Effector memory CD4-positive, alpha-beta T cell (primary cell): Measurements from ENCODE around the gene HIBADH.

ENCODE experiments used
- DNase-seq, 3 donors: peaks; one replicate each; pipeline ENCODE4 v3.0.0-alpha.2; 2020
- H3K27ac ChIP-seq: 2 replicates; pipeline ENCODE4 v1.7.0; 2013; ENCODE audit warnings: mild to moderate bottlenecking, low read length, moderate library complexity; ENCODE audit not compliant: insufficient read depth, poor library complexity, severe bottlenecking
- H3K27me3 ChIP-seq: replicated peaks from 2 replicates; pipeline ENCODE4 v1.7.0; 2013; ENCODE audit warnings: mild to moderate bottlenecking, low read length; ENCODE audit not compliant: insufficient read depth, control insufficient read depth, poor library complexity, severe bottlenecking
- H3K36me3 ChIP-seq: 2 replicates; pipeline ENCODE4 v1.7.0; 2013; ENCODE audit warnings: mild to moderate bottlenecking, low read length, moderate library complexity; ENCODE audit not compliant: control insufficient read depth, insufficient read depth
- H3K4me1 ChIP-seq: 2 replicates; pipeline ENCODE4 v1.7.0; 2013; ENCODE audit warnings: low read length, mild to moderate bottlenecking; ENCODE audit not compliant: control insufficient read depth, insufficient read depth, poor library complexity, severe bottlenecking
- H3K4me3 ChIP-seq: 2 replicates; pipeline ENCODE4 v1.7.0; 2013; ENCODE audit warnings: low read length, low read depth, mild to moderate bottlenecking; ENCODE audit not compliant: insufficient read depth, poor library complexity, severe bottlenecking
- H3K9me3 ChIP-seq: 2 replicates; pipeline ENCODE4 v1.7.0; 2013; ENCODE audit warnings: mild to moderate bottlenecking, low read length, moderate library complexity; ENCODE audit not compliant: control insufficient read depth

HIBADH gene

DNA sequence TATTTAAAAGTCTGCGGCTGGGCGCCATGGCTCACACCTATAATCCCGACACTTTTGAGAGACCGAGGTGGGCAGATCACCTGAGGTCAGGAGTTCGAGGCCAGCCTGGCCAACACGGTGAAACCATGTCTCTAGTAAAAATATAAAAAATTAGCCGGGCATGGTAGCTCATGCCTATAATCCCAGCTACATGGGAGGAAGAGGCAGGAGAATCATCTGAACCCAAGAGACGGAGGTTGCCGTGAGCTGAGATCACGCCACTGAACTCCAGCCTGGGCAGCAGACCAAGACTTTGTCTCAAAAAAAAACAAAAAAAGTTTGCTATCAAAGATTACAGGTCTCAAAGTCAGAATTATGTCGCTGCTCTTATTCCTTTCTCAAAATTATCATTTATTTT, 55.5 kb downstream of the HIBADH start:
- Histone ChIP-seq H3K4me1 (no peaks in the 10 kb centered on the region), H3K36me3 (no peaks in the 10 kb centered on the region), H3K27me3 (no peaks in the 10 kb centered on the region), H3K9me3 (no peaks in the 10 kb centered on the region), H3K4me3 (no peak overlapping the region), H3K27ac (no peak overlapping the region)
- no peak for DNase-seq

DNA sequence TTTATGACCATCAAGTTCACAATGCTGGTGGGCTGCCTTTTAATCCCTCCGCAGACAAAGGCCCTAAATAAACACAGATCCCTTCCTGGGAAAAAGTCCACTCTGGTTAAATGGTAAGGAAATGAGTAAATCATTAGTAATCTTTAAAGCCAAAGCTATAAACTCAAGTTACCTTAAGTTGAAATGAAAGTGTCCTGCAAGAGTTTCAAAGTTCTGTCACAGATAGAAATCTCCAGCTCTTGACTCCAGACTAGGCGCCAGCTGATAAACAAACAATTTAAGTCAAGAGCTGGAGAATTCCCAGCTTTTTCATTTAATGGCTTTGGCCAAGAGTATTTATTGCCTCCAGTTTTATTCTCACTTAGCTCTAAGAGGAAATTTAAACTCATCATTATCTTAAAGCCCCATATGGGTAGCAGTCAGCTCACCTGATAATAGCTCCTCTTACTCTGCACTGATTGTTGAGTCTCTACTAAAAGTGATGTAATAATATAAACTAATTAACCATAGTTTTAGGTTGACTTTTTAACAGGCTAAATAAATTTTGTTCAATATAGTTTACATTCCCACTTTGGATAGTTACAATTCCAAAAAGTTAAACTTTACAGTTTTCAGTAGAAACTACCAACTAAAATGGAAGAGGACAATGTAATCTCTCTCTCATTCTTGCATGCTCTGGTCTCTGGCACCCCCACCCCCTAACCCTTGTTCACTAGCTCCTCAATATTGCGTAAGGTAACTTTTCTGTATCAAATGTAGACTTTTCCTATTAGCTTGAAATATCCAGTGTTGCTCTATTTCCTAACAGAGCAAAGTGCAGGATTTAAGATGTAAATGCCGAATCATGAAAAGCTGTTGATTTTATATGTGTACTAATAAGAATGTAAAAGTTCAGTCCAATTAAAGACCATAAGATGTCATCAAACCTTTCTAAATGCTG, 56.1 kb downstream of the HIBADH start:
- no peaks in the 10 kb centered on the region for H3K27me3 ChIP-seq
- no peaks in the 10 kb centered on the region for H3K9me3 ChIP-seq
- H3K27ac ChIP-seq: no peak overlapping the region
- no peak overlapping the region for H3K4me3 ChIP-seq
- no peak for DNase-seq
- no peaks in the 10 kb centered on the region for H3K36me3 ChIP-seq
- H3K4me1 ChIP-seq: no peaks in the 10 kb centered on the region

DNA sequence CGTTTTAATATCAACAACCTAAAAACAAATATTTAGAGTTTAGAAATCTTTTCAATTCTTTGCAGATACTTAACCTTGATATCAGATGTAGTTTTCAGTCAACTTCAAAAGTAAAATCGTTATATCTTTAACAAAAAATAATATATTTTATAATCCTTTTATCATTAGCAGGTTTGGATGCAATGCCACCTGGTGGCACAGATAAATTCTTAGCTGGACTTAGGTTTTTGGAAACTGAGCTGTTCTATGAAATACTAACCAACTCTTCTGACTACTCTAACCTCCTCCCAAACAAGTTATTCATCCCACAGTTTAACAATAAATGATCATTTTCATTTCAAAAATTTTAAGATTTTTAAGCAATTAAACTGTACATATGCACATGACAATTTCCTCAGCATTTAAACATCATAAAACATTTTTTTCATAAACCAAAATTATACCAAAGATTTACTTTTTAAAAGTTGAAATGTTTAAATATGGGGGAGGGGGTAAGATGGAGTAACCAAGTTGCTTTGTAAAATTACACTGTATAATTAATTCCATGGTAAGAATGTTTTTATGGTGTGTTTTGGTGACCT, 56.9 kb downstream of the HIBADH start:
- DNase-seq: no peak
- Histone ChIP-seq H3K27me3 (no peaks in the 10 kb centered on the region), H3K27ac (no peak overlapping the region), H3K4me3 (no peak overlapping the region), H3K36me3 (no peaks in the 10 kb centered on the region), H3K9me3 (no peaks in the 10 kb centered on the region), H3K4me1 (no peaks in the 10 kb centered on the region)

DNA sequence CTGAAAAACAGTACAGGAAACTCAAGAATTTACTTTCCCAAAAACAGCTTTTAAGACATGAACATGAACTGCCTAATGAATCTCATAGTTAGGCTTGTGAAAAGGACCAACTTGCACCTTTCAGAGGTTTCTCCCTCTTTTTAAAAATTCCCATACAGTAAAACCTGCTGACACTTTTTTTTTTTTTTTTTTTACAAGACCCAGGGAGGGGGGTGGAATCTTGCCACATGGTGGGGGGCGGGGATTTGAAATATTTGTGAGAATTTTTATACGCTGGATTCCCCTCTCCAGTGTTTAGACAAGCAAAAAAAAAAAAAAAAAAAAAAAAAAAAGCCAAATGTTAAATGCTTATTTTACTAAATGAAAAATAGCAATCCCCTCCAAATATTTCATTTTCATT, 57.4 kb downstream of the HIBADH start:
- Histone ChIP-seq H3K9me3 (no peaks in the 10 kb centered on the region), H3K36me3 (no peaks in the 10 kb centered on the region), H3K4me3 (no peak overlapping the region), H3K27me3 (no peaks in the 10 kb centered on the region), H3K4me1 (no peaks in the 10 kb centered on the region), H3K27ac (no peak overlapping the region)
- DNase-seq: no peak

DNA sequence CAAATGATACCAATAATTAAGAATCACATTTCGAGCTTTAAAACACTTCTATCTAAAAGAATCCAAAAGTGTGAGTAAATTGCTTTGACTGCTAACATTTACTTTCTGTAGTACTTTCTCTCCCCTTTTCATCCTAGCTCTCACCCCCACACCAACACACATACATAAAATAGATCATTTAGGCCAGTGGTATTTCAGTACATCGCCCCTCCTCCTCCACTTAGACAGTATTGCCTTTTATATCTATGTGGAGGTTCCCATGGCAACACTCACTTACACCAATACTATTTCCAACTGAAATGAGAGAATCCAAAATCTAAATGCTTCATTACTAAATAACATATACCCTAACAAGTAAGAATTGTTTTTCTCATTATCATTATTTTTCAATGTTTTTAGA, 58.9 kb downstream of the HIBADH start:
- Histone ChIP-seq H3K4me3 (no peak overlapping the region), H3K9me3 (no peaks in the 10 kb centered on the region), H3K36me3 (no peaks in the 10 kb centered on the region), H3K27me3 (no peaks in the 10 kb centered on the region), H3K27ac (no peak overlapping the region), H3K4me1 (no peaks in the 10 kb centered on the region)
- DNase-seq: no peak

DNA sequence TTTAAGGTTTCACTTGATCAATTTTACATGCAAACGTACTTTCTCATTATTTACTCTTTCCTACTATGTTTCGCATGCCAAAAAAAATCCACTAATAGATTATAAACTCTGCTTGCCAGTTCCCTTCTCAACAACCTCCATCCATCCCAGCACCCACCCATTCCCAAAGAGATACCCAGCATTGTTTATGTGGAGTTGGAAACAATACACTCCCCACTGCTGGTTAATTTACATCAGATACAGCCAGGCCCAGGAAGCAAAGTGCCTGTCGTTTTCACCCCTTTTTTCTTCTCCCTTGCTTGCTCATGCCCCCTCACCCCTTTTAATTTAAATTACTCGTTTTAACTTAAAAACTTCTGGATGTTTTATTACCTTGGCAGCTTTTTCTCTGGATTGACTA, 59.9 kb downstream of the HIBADH start:
- no peak overlapping the region for H3K27ac ChIP-seq

DNA sequence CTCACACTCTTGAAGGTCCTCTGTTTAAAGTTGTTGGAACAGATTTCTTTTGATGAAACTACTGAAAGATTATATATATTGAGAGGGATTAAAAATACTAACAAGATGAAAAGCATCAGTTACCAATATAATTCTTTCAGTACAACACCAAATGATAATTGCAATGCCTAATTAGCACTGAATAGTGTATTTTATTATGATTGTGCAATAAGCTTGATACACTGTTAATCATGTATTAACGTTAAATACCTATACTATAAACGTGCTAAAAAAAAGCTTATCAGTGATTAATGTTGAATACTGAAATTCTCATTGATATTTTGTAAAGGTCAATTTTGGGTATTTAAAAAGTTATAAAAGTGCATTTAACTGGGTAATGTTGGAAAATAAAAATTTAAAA, 61.5 kb downstream of the HIBADH start:
- no peaks in the 10 kb centered on the region for H3K4me1 ChIP-seq
- H3K36me3 ChIP-seq: no peaks in the 10 kb centered on the region
- H3K27me3 ChIP-seq: no peaks in the 10 kb centered on the region
- no peak for DNase-seq
- H3K9me3 ChIP-seq: no peaks in the 10 kb centered on the region
- H3K27ac ChIP-seq: no peak overlapping the region
- H3K4me3 ChIP-seq: no peak overlapping the region

More for the DNA sequence above, 59.9 kb downstream of the HIBADH start:
- H3K27me3 ChIP-seq: no peaks in the 10 kb centered on the region
- DNase-seq: no peak
- no peak overlapping the region for H3K4me3 ChIP-seq
- H3K9me3 ChIP-seq: no peaks in the 10 kb centered on the region
- no peaks in the 10 kb centered on the region for H3K36me3 ChIP-seq
- H3K4me1 ChIP-seq: no peaks in the 10 kb centered on the region

DNA sequence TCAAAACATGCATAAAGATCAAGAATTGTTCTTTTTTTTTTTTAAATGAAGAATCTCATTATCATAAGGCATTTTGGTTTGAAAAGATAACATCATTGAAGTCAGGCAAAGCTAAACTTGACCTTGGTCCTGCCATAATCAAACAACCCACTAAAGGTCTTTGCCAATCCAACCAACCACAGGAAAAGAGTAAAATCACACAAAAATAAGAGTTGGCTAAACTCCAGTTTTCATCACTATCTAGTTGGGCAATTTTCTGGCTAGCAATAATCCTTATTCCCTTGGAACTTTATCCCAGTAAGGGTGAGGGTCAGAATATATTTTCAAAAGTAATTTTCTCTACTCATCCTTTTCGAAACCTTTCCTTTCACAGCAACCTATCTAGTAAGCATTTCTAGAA, 62.4 kb downstream of the HIBADH start:
- Histone ChIP-seq H3K9me3 (no peaks in the 10 kb centered on the region), H3K36me3 (no peaks in the 10 kb centered on the region), H3K27me3 (no peaks in the 10 kb centered on the region), H3K27ac (no peak overlapping the region), H3K4me1 (no peaks in the 10 kb centered on the region), H3K4me3 (no peak overlapping the region)
- no peak for DNase-seq

DNA sequence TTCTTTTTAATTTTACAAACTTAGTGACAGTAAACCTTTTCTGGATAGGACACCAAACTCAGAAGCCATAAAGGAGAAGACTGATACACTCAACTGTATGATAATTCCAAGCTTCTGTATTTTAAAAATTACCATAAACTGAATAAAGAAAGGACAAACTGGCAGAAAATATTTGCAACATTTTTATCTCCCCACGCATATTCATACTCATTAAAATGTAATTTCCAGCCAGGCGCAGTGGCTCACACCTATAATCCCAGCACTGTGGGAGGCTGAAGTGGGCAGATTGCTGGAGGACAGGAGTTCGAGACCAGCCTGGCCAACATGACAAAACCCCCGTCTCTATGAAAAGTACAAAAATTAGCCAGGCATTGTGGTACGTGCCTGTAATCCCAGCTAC, 67.7 kb downstream of the HIBADH start:
- Histone ChIP-seq H3K36me3 (no peaks in the 10 kb centered on the region), H3K4me3 (no peak overlapping the region), H3K4me1 (no peaks in the 10 kb centered on the region), H3K27me3 (no peaks in the 10 kb centered on the region), H3K9me3 (no peaks in the 10 kb centered on the region), H3K27ac (no peak overlapping the region)
- DNase-seq: no peak

DNA sequence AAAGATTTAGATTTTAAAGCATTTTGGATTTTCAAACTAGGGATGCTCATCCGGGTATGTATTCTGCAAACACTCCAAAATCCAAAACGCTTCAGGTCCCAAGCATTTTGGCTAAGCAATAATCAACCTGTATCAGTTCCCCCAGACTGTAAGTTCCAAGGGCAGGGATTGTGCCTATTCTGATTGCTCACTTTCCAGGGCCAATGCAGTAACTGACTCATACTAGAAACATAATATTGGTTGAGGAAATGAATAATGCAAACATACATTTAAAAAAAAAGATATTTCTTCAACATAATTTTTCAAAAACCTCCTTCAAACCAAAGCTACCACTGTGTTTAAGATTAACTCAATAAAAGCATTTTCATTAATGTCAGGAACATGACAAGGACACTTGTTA, 69.5 kb downstream of the HIBADH start:
- Histone ChIP-seq H3K9me3 (no peaks in the 10 kb centered on the region), H3K36me3 (no peaks in the 10 kb centered on the region), H3K27me3 (no peaks in the 10 kb centered on the region), H3K27ac (no peak overlapping the region), H3K4me1 (no peaks in the 10 kb centered on the region), H3K4me3 (no peak overlapping the region)
- DNase-seq: no peak
